G401 (cell line): ENCODE data around the gene SPATA1. TPM values are rescaled to one million over a fixed set of nuclear protein-coding genes. Genes with fewer than 3 reads are reported as not detected.

Experiments used
- total RNA-seq: library from RNA; depleted of rRNA; stranded (reverse); fragments of >200 nt; shearing (Covaris generic); gene quantifications from 2 replicates; pipeline ENCODE4 v1.2.3, GENCODE V29; 2014; rRNA removed

SPATA1 gene
- total RNA-seq, 1 experiment from 2014 or later = not detected

Other genes with a start within 250 kb of the SPATA1 start
- not detected in 2 replicates for gene SAMD13, start 204.7 kb upstream of the SPATA1 start, total RNA-seq
- gene DNASE2B, start 107.9 kb upstream of the SPATA1 start, total RNA-seq = not detected in 2 replicates
- 56.9 and 76.8 TPM in 2 replicates for gene RPF1, start 27.1 kb upstream of the SPATA1 start, total RNA-seq
- gene GNG5, start 195 bp downstream of the SPATA1 start, total RNA-seq = 65.8 and 117 TPM in 2 replicates
- gene CTBS, start 68.1 kb downstream of the SPATA1 start, total RNA-seq = 3.6 and 3.9 TPM in 2 replicates
- gene SSX2IP, start 184.1 kb downstream of the SPATA1 start, total RNA-seq = 7.5 and 13.1 TPM in 2 replicates